HG03457 (cell line): ENCODE results near the gene SETDB2.

ENCODE experiments used
- ATAC-seq: cut with Tn5 transposase; IDR thresholded peaks from one replicate; pipeline ENCODE4 v1.9.1; 2021; ENCODE audit warnings: moderate number of reproducible peaks; ENCODE audit not compliant: unreplicated experiment

Gene SETDB2

DNA sequence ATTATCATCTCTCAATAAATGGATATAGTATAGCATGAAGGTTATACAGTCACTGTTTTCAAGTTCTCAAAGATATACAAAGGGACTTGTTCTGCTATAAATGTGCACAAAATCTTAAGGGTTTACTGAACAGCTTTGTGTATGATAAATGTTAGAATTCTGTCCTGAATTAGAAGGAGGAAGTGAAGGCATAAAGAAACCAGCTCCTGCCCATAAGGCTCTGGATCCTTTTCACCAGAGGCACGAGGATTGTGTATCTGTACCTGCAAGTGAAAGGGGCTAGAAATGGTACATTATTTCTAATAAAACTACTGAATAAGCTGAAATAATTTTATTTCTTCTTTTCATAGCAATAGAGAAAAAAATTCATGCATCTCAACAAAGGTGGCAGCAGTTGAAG lies 84.1 kb downstream of the SETDB2 start:
- no peak for ATAC-seq

DNA sequence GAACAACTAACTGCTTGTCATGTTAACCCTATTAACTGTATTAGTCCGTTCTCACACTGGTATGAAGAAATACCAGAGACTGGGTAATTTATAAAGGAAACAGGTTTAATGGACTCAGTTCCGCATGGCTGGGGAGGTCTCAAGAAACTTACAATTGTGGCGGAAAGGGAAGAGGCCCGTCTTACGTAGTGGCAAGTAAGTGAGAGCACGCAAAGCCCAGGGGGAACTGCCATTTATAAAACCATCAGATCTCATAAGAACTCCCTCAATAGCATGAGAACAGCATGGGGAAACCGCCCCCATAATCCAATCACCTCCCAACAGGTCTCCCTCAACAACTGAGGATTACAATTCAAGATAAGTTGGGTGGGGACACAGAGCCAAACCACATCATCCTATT lies 86.4 kb downstream of the SETDB2 start:
- no peak for ATAC-seq

DNA sequence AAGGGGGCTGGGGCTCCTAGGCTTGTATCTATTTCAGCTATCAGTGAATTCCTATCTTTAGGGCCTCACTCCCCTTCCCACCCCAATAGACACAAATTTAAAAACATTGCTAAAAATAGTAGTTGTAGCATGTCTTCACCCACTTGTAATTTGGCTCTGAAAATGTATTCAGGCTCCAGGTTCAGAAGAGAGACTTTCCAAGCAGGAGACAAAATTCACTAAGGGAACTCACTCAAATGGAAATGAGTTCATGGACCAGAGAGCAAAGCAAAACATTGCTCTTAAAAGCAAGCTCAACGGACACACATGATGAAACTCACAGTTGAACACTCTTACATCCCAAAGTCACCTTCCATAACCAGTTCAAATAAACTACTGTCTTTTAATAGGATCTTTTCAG lies 88.5 kb downstream of the SETDB2 start:
- no peak for ATAC-seq

DNA sequence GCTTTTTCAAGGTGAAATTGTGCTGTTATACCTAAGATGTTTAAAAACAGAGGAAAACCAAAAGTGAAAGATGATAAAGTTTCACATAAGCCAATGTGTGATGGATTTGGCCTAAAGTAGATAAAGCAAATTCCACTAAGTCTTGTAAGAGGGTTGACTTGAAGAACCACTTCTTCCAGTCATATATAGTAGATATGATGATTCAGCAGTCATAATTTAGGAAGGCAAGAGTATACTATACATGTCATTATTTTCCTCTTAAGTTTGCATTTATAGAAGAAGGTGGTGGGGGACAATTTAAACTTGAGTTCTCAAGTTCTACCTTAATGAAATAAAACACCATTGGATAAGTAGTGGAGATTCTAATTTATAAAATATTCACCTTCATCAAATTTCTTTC lies 88.9 kb downstream of the SETDB2 start:
- no peak for ATAC-seq

DNA sequence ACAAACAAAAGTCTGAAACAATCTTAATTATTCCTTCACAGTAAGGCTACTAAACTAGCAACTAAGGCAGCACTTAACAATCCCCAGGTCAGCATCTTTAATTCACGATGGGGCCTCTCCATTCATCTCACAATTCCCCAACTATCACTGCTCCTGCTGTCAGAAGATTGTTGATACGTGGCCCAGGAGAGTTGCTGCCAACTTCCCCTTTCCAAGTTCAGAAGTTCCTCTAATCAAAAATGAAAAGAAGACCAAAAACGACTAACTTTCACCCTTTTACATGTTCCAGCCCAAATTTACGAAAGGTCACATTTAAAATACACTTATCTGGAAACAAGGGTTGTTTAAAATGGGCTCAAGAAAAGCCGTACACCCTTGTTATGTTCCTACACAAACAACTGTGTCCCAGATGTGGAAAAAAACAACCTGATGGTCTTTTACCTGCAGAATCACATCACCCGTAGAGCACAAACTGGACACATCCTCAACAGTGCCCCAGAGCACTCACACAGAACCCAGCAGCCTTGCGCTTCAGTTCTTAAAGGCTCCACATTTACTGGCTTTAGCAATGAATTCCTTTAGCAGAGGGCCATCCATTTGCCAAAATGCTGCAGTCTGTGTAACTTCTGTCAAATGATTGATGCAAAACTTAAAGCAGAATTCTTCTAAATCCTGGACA lies 89.7 kb downstream of the SETDB2 start:
- no peak for ATAC-seq

DNA sequence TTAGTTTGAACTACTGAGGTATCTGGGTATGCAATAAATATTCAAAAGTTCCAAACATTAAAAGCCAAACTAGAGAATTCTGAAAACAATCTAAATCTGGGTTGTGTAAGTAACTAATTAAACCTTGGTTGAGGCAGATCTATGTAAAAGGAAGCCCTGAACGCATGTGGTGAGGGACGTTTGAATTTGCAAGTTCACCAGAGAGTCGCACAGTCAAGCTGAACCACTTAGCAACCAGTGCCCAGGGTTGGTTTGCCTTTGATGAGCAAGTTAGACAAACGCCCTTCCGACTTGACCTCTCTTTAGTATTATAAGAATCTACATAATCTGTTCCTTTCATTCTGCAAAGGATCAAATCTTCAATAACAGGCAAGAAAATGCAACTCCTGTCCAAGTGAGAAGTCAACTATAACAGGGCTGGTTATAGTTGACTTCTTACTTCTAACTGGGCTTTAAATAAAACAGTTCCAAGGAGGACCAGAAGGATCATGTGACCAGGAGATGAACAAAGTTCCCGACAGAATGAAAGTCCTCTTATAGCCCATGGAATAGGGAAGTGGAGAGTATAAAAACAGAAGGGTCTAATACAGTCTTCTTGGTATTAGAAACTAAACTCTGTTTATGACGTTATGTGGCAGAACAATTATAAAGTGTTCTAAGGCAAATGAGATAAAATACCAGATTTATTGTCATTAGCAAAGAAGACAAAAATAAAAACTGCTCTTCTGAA lies 92.2 kb downstream of the SETDB2 start:
- ATAC-seq, result no peak

DNA sequence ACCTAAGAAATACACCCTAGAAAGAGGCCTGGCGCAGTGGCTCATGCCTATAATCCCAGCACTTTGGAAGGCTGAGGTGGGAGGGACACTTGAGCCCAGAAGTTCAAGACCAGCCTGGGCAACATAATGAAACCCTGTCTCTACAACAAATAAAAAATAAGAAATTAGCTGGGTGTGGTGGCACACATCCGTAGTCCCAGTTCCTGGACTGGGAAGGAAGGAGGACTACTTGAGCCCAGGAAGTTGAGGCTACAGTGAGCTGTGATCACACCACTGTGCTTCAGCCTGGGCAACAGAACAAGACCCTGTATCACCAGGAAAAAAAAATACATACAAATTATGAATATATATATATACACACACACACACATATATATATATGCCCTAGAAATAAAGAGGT lies 94.3 kb downstream of the SETDB2 start:
- no peak for ATAC-seq

DNA sequence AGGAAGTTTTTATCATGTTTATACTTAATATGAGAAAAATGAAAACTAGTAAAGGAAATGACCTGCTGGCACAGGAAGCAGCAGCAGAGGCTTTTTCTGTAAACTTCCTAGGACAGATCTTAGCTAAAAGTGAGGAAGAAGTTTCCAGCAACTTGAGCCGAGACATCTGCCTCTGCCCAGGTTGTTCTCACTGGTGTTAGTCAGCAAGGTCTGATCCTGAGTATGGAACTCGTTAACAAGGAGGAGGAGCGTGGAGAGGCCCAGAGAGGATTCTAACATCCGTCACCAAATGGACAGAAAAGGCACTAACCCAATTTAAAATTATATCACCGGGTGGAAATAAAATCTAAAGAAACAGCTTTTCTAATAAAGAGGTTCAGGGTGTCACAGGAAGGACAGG lies 95.2 kb downstream of the SETDB2 start:
- ATAC-seq, result no peak

DNA sequence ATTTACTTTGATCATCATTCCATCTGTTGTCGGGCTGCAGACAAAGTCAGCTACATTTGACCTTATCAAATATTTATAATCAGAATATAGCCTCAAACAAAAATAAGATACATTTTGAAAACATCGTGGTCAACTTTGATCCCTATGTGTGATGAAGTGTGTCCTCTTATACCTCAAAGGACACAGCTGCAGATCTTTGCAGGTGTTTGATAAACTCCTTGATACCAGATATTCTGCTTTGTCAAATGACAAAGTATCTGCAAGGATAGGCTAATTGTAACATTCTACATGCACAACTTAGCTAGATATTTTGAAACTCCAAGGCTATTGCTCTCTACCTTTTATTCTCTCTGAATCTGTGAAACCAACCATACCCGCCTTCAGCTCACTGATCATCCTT lies 95.7 kb downstream of the SETDB2 start:
- ATAC-seq, result no peak

DNA sequence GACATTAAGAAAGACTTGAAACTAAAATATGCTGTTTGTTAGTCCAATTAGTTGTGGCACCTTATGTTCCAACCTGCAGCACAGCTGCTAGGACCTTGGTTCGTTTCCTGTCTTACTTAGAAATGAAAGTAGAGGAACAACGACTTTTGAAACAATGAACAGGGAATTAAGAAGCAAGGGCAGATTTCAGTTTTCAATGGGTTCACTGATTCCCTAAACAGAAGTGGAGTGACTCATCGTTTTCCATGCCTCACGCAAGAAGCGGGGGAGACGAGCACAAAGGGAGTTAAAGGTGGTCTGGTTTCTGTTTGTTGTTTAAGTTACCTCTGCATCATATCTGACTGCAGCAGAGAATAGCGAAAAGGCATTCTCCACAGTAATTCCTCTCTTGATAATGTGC lies 96.5 kb downstream of the SETDB2 start:
- ATAC-seq, result no peak

DNA sequence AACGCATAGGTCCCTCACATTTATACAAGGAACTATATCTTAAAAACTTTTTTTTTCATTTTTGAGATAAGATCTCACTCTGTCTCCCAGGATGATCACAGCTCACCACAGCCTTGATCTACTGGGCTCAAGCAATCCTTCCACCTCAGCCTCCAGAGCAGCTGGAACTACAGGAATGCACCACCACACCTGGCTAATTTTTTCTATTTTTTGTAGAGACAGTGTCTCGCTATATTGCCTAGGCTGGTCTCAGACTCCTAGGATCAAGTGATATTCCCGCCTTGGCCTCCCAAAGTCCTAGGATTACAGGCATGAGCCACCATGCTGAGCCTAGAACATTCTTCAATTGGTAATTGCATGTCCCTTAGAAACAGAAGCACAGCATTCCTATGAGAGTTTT lies 99.6 kb downstream of the SETDB2 start:
- no peak for ATAC-seq
